GM23338 (cell line): ENCODE results near the gene METAP1D. TPM values are rescaled to one million over a fixed set of nuclear protein-coding genes. Genes with fewer than 3 reads are reported as not detected.

ENCODE experiments used
- ATAC-seq: fragments of 200-7000 bp; cut with Tn5 transposase; 3 replicates; pipeline ENCODE4 v1.9.1; 2020
- DNase-seq: peaks from one replicate; pipeline ENCODE4 v3.0.0-alpha.2; 2015; ENCODE audit warnings: low spot score
- H2AFZ ChIP-seq: fragments of 200-600 bp; sonication (generic); 2 replicates; pipeline ENCODE4 v1.8.0; 2016; ENCODE audit warnings: antibody characterized with exemption, mild to moderate bottlenecking, moderate library complexity
- H3F3A ChIP-seq: fragments of 200-600 bp; sonication (generic); replicated peaks from 2 replicates; pipeline ENCODE4 v1.8.0; 2017; ENCODE audit warnings: antibody characterized with exemption, mixed run types, low read depth
- H3K27ac ChIP-seq: fragments of 200-600 bp; sonication (generic); 2 replicates; pipeline ENCODE4 v1.6.1; 2016; ENCODE audit warnings: low read depth
- H3K27me3 ChIP-seq: fragments of 200-600 bp; sonication (generic); 2 replicates; pipeline ENCODE4 v1.8.0; 2016; ENCODE audit warnings: mild to moderate bottlenecking, mixed run types, moderate library complexity; ENCODE audit not compliant: insufficient read depth
- H3K36me3 ChIP-seq: fragments of 200-600 bp; sonication (generic); 2 replicates; pipeline ENCODE4 v1.8.0; 2016; ENCODE audit warnings: mild to moderate bottlenecking; ENCODE audit not compliant: insufficient read depth
- H3K4me1 ChIP-seq: fragments of 200-600 bp; sonication (generic); 2 replicates; pipeline ENCODE4 v1.8.0; 2016; ENCODE audit warnings: mild to moderate bottlenecking, moderate library complexity; ENCODE audit not compliant: insufficient read depth
- H3K4me2 ChIP-seq: fragments of 200-600 bp; sonication (generic); 2 replicates; pipeline ENCODE4 v1.7.1; 2017; ENCODE audit warnings: mixed run types
- H3K4me3 ChIP-seq: fragments of 200-600 bp; sonication (generic); 2 replicates; pipeline ENCODE4 v1.6.1; 2016; ENCODE audit warnings: mixed run types
- H3K79me2 ChIP-seq: fragments of 200-600 bp; sonication (generic); replicated peaks from 2 replicates; pipeline ENCODE4 v1.8.0; 2017; ENCODE audit warnings: mild to moderate bottlenecking; ENCODE audit not compliant: insufficient read depth
- H3K9me2 ChIP-seq: fragments of 200-600 bp; sonication (generic); 2 replicates; pipeline ENCODE4 v1.8.0; 2017; ENCODE audit not compliant: insufficient read depth
- H4K20me1 ChIP-seq: fragments of 200-600 bp; sonication (generic); replicated peaks from 2 replicates; pipeline ENCODE4 v1.8.0; 2017; ENCODE audit warnings: mild to moderate bottlenecking; ENCODE audit not compliant: insufficient read depth
- H3K27ac Mint-ChIP-seq: 2 replicates; pipeline ENCODE4 v1.8.0; 2020; ENCODE audit warnings: inconsistent platforms, mild to moderate bottlenecking, moderate library complexity, mixed read lengths
- H3K27me3 Mint-ChIP-seq: 3 replicates; pipeline ENCODE4 v1.8.0; 2022; ENCODE audit warnings: low read depth, mild to moderate bottlenecking, moderate library complexity, mixed read lengths, inconsistent platforms; ENCODE audit not compliant: insufficient read depth, poor library complexity
- H3K36me3 Mint-ChIP-seq: 3 replicates; pipeline ENCODE4 v1.8.0; 2021; ENCODE audit warnings: low read depth, mild to moderate bottlenecking, inconsistent platforms, moderate library complexity, mixed read lengths
- H3K4me1 Mint-ChIP-seq: 3 replicates; pipeline ENCODE4 v1.8.0; 2020; ENCODE audit warnings: mild to moderate bottlenecking, inconsistent platforms, mixed read lengths
- H3K4me3 Mint-ChIP-seq: 3 replicates; pipeline ENCODE4 v1.8.0; 2021; ENCODE audit warnings: moderate library complexity, mild to moderate bottlenecking, inconsistent platforms, mixed read lengths
- H3K9me3 Mint-ChIP-seq: 3 replicates; pipeline ENCODE4 v1.8.0; 2020; ENCODE audit warnings: moderate library complexity, mild to moderate bottlenecking, inconsistent platforms, mixed read lengths
- CREB1 ChIP-seq: fragments of 250-450 bp; sonication (Bioruptor Pico); IDR thresholded peaks from 2 replicates; pipeline ENCODE4 v1.5.0; 2020; ENCODE audit warnings: low read depth, mild to moderate bottlenecking, moderate library complexity
- CTCF ChIP-seq, 2 experiments: fragments of 200-600 bp in 1 of 2; sonication (generic) in 1 of 2; conservative IDR thresholded peaks; 2 replicates each; pipeline versions ENCODE4 v1.5.1 to v1.6.1; 2016 to 2017; ENCODE audit warnings: antibody characterized with exemption in 2 of 2, low read depth in 2 of 2, mild to moderate bottlenecking in 2 of 2, moderate library complexity in 1 of 2
- ETS1 ChIP-seq: IDR thresholded peaks from 2 replicates; pipeline ENCODE4 v1.6.1; 2016; ENCODE audit warnings: antibody characterized with exemption
- EZH2 ChIP-seq: fragments of 200-600 bp; sonication (generic); IDR thresholded peaks from one replicate; pipeline ENCODE4 v1.8.0; 2017; ENCODE audit warnings: antibody characterized with exemption, mild to moderate bottlenecking, low read depth; ENCODE audit not compliant: unreplicated experiment
- EZH2phosphoT487 ChIP-seq: fragments of 200-600 bp; sonication (generic); IDR thresholded peaks from one replicate; pipeline ENCODE4 v1.8.1; 2018; ENCODE audit warnings: antibody characterized with exemption; ENCODE audit not compliant: unreplicated experiment
- JUNB ChIP-seq: IDR thresholded peaks from one replicate; pipeline ENCODE4 v1.6.1; 2016; ENCODE audit warnings: antibody characterized with exemption; ENCODE audit not compliant: unreplicated experiment
- NANOG ChIP-seq: IDR thresholded peaks from 2 replicates; pipeline ENCODE4 v1.6.1; 2016; ENCODE audit warnings: antibody characterized with exemption, borderline replicate concordance
- POLR2AphosphoS5 ChIP-seq: IDR thresholded peaks from 2 replicates; pipeline ENCODE4 v1.6.1; 2016; ENCODE audit warnings: antibody characterized with exemption, low read depth
- REST ChIP-seq: IDR thresholded peaks from one replicate; pipeline ENCODE4 v1.6.1; 2018; ENCODE audit warnings: antibody characterized with exemption; ENCODE audit not compliant: unreplicated experiment
- STAT1 ChIP-seq: IDR thresholded peaks from one replicate; pipeline ENCODE4 v1.6.1; 2016; ENCODE audit warnings: antibody characterized with exemption; ENCODE audit not compliant: unreplicated experiment
- ZNF114 ChIP-seq: fragments of 250-450 bp; sonication (Bioruptor Pico); IDR thresholded peaks from 2 replicates; pipeline ENCODE4 v1.5.0; 2020; ENCODE audit warnings: mild to moderate bottlenecking, moderate library complexity
- ZNF331 ChIP-seq: fragments of 250-450 bp; sonication (Bioruptor Pico); IDR thresholded peaks from 2 replicates; pipeline ENCODE4 v1.5.0; 2020; ENCODE audit warnings: low read depth, mild to moderate bottlenecking, moderate library complexity
- polyA plus RNA-seq: library from polyadenylated mRNA; unstranded; fragments of >200 nt; fragmentation: Nextera tagmentation; extraction: Ambion mirVana; gene quantifications from 2 replicates; pipeline ENCODE4 v1.2.1, GENCODE V29; 2016
- total RNA-seq: library from RNA; depleted of rRNA; stranded (reverse); fragments of >200 nt; shearing (Covaris generic); gene quantifications from 2 replicates; pipeline ENCODE4 v1.2.3, GENCODE V29; 2014

Gene METAP1D
- total and polyA plus RNA-seq, 2 experiments from 2014 or later = 12.8 to 15.5 TPM

- TF ChIP-seq POLR2AphosphoS5 (no peak), EZH2 (no peak), ZNF331 (CRISPR knock-in tag) (no peak), REST (no peak), NANOG (no peak), ZNF114 (CRISPR knock-in tag) (no peak), CREB1 (CRISPR knock-in tag) (no peak), EZH2phosphoT487 (no peak), JUNB (no peak), ETS1 (no peak), STAT1 (no peak)
- H3K9me2 ChIP-seq = no peaks in the 10 kb centered on the region
- no peak for DNase-seq
These were observed 39.4 kb downstream of the METAP1D start for GRCh38 chr2:172039011-172039704.

GRCh38 chr2:172040311-172040710 is 40.6 kb downstream of the METAP1D start:
- no peak overlapping the region for H3K4me3 Mint-ChIP-seq
- Histone ChIP-seq H3K4me2 (no peak overlapping the region), H3K4me3 (no peak overlapping the region), H3K9me2 (no peaks in the 10 kb centered on the region), H3K36me3 (no peaks in the 10 kb centered on the region), H2AFZ (no peak overlapping the region), H3K27me3 (no peaks in the 10 kb centered on the region), H4K20me1 (no peaks in the 10 kb centered on the region), H3K27ac (no peak overlapping the region), H3K79me2 (no peaks in the 10 kb centered on the region; the same call in 1 of the 2 replicates), H3F3A (no peaks in the 10 kb centered on the region), H3K4me1 (no peaks in the 10 kb centered on the region)
- no peaks in the 10 kb centered on the region for H3K4me1 Mint-ChIP-seq
- ATAC-seq = no peak
- H3K36me3 Mint-ChIP-seq = no peaks in the 10 kb centered on the region; the same call in 2 of the 3 replicates
- no peaks in the 10 kb centered on the region for H3K27me3 Mint-ChIP-seq
- DNase-seq = no peak
- H3K27ac Mint-ChIP-seq = no peak overlapping the region
- no peaks in the 10 kb centered on the region for H3K9me3 Mint-ChIP-seq
- no peak for TF ChIP-seq JUNB
- TF ChIP-seq CTCF (conservative IDR thresholded peaks at IDR 0.05; ENCODE audit: low read depth in 2 of 2) = no peak
- no peak for TF ChIP-seq CREB1 (CRISPR knock-in tag)
- no peak for TF ChIP-seq EZH2phosphoT487
- TF ChIP-seq ETS1 = no peak
- TF ChIP-seq ZNF114 (CRISPR knock-in tag) = no peak
- no peak for TF ChIP-seq NANOG
- TF ChIP-seq POLR2AphosphoS5 = no peak
- TF ChIP-seq EZH2 = no peak

More at GRCh38 chr2:172039011-172039704, 39.4 kb downstream of the METAP1D start:
- Histone ChIP-seq H3K27ac (no peak overlapping the region), H4K20me1 (no peaks in the 10 kb centered on the region), H3F3A (no peaks in the 10 kb centered on the region), H3K4me1 (no peaks in the 10 kb centered on the region), H2AFZ (no peak overlapping the region), H3K4me3 (no peak overlapping the region), H3K79me2 (no peaks in the 10 kb centered on the region; the same call in 1 of the 2 replicates), H3K36me3 (no peaks in the 10 kb centered on the region), H3K27me3 (no peaks in the 10 kb centered on the region), H3K4me2 (no peak overlapping the region)
- no peak for ATAC-seq
- no peak overlapping the region for H3K27ac Mint-ChIP-seq
- H3K36me3 Mint-ChIP-seq = no peaks in the 10 kb centered on the region; the same call in 2 of the 3 replicates
- no peaks in the 10 kb centered on the region for H3K9me3 Mint-ChIP-seq
- no peaks in the 10 kb centered on the region for H3K27me3 Mint-ChIP-seq
- no peak overlapping the region for H3K4me3 Mint-ChIP-seq
- no peaks in the 10 kb centered on the region for H3K4me1 Mint-ChIP-seq
